ENCODE data around the gene TRMT112. TPM values are rescaled to one million over a fixed set of nuclear protein-coding genes. Genes with fewer than 3 reads are reported as not detected.

Gene TRMT112
- total RNA-seq, 2 donors from 2014 or later = 170 to 223 TPM

- Histone ChIP-seq H3K27ac (peak overlapping the region; percentile 45 to 83 (median 78)), H3K27me3 (no peaks in the 10 kb centered on the region), H3K4me3 (no peak overlapping the region), H3K9me3 (no peaks in the 10 kb centered on the region), H3K4me1 (peaks cover 50% of the 10 kb centered on the region), H3K36me3 (replicated peaks in 1 of 2; ENCODE audit: insufficient read depth in 1 of 2, low read depth in 2 of 2) (peaks cover 0 to 6% of the 10 kb centered on the region in 2 donors)
- DNase-seq = no peak
- intact Hi-C loops (cut with DNase I) = no loop called here
- ATAC-seq = peak; percentile 19
- WGBS, 2 donors = 20% methylated on average over 7 of the region's 7 CpGs; no CpG with 5 or more reads in 1 of the 2 donors
- TF ChIP-seq CTCF (IDR thresholded peaks at IDR 0.05) (no peak), POLR2A (IDR thresholded peaks at IDR 0.05) (no peak)
These were observed 41.2 kb upstream of the TRMT112 start for GRCh38 chr11:64358536-64358906.

DNA sequence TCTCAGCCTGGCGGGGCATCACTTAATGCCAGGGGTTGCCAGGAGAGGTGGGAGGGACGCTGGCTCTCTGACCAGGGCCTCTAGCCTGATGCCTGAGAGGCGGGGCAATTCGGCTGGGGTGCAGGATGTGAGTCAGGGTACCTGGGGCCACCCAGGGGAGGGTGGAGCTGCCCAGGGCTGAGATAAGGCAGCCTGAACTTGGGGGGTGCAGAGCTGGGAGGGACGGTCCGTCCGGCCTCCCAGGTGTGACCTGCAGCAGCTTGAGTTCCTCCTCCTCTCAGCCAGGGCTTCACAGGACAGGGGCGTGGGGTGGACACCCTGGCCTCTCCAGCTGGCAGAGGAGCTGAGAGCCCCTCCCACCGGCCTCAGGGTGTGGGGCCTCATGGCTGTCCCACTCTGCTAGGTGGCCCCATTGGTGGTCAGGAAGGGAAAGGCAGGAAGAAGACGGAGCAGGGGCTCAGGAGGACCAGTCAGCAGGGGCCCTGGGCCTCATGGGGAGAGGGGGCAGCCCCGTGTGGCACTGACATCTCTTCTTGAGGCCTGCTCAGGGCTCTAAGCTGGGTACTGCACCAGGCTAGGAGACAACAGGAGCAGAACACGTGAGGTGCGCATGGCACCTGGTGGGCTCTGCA, 40.7 kb upstream of the TRMT112 start:
- DNase-seq (no peak), ATAC-seq (no peak)
- Histone ChIP-seq H3K9me3 (no peaks in the 10 kb centered on the region), H3K27me3 (no peaks in the 10 kb centered on the region), H3K4me3 (no peak overlapping the region), H3K4me1 (peaks cover 50% of the 10 kb centered on the region), H3K36me3 (replicated peaks in 1 of 2; ENCODE audit: insufficient read depth in 1 of 2, low read depth in 2 of 2) (peaks cover 0 to 5% of the 10 kb centered on the region in 2 donors), H3K27ac (peak overlapping the region; percentile 45 to 83 (median 78))
- 50 to 77% methylated on average over 6 to 11 of the region's 13 CpGs for WGBS, 2 donors
- intact Hi-C loops (cut with DNase I) = no loop called here
- no peak for TF ChIP-seq POLR2A (IDR thresholded peaks at IDR 0.05)
- TF ChIP-seq CTCF (IDR thresholded peaks at IDR 0.05) = no peak

DNA sequence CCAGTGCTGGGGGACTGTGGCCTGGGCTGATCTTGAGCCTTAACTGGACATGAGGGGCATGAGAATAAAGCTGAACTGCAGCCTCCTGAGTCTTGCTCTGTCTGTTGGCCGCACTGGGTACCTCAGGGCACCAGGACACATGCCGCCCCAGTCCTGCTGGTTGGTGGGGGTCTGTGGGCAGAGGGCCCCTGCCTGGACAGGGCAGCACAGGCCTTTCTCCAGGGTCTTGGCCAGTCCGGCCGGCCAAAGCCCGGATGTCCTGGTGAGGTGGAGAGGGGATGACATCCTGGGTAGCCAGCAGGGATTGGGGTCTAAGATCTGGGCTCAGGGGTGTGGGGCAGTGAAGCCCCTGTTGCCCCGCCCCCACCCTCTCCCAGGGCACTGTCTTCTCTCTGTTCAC, 40.1 kb upstream of the TRMT112 start:
- peaks cover 0 to 5% of the 10 kb centered on the region in 2 donors for H3K36me3 ChIP-seq (replicated peaks in 1 of 2; ENCODE audit: insufficient read depth in 1 of 2, low read depth in 2 of 2)
- WGBS, 2 donors = 90% methylated on average over 6 of the region's 6 CpGs; no CpG with 5 or more reads in 1 of the 2 donors
- H3K4me1 ChIP-seq = peaks cover 50% of the 10 kb centered on the region
- no peak for ATAC-seq
- TF ChIP-seq POLR2A (IDR thresholded peaks at IDR 0.05) (no peak), CTCF (IDR thresholded peaks at IDR 0.05) (no peak)
- H3K27ac ChIP-seq = peak overlapping the region in 1 of 4 donors; percentile 74
- H3K4me3 ChIP-seq = no peak overlapping the region
- intact Hi-C loops (cut with DNase I) = no loop called here
- no peaks in the 10 kb centered on the region for H3K9me3 ChIP-seq
- no peaks in the 10 kb centered on the region for H3K27me3 ChIP-seq
- DNase-seq = no peak

- ATAC-seq = no peak
- H3K9me3 ChIP-seq = no peaks in the 10 kb centered on the region
- H3K27ac ChIP-seq = no peak overlapping the region
- no peaks in the 10 kb centered on the region for H3K27me3 ChIP-seq
- intact Hi-C loops (cut with DNase I) = no loop called here
- peaks cover 0 to 2% of the 10 kb centered on the region in 2 donors for H3K36me3 ChIP-seq (replicated peaks in 1 of 2; ENCODE audit: insufficient read depth in 1 of 2, low read depth in 2 of 2)
- DNase-seq = peak; percentile 59 to 63 (median 60)
- H3K4me1 ChIP-seq = peaks cover 50% of the 10 kb centered on the region
- 65 to 75% methylated on average over 12 to 25 of the region's 25 CpGs for WGBS, 2 donors
- H3K4me3 ChIP-seq = no peak overlapping the region
- TF ChIP-seq CTCF (IDR thresholded peaks at IDR 0.05) (peak in 5 of 7 experiments; percentile 14 to 44 (median 38)), POLR2A (IDR thresholded peaks at IDR 0.05) (no peak)
These were observed 39.4 kb upstream of the TRMT112 start for GRCh38 chr11:64356498-64357411.

All from body of pancreas (tissue), 4 donors.